H1 (cell line): ENCODE measurements around the gene DISC1. TPM values are rescaled to one million over a fixed set of nuclear protein-coding genes. Genes with fewer than 3 reads are reported as not detected.

Experiments
- CTCF ChIA-PET: fragments of 300-600 bp; sonication (Branson Sonifier 250); formaldehyde crosslinking; loops from one replicate; lab custom pipeline; 2021; ENCODE audit not compliant: partially characterized antibody; lab: Charles Lee
- POLR2A ChIA-PET: fragments of 300-600 bp; sonication (Branson Sonifier 250); formaldehyde crosslinking; loops from one replicate; lab custom pipeline; 2021; ENCODE audit warnings: inconsistent platforms; ENCODE audit not compliant: partially characterized antibody; lab: Charles Lee
- DNase-seq, 2 experiments: peaks; one replicate each; pipeline versions ENCODE4 v3.0.0 to v3.0.0-alpha.2; 2010 to 2022; ENCODE audit warnings: low spot score in 2 of 2, low read depth in 1 of 2, mixed read lengths in 1 of 2
- FAIRE-seq: peaks from 2 replicates; lab custom pipeline; 2011; peaks lifted over from hg19 to GRCh38; lab: Jason Lieb, UNC
- H2AFZ ChIP-seq: 2 replicates; pipeline ENCODE4 v1.8.1; 2012; ENCODE audit warnings: low read length, inconsistent platforms
- H2AK5ac ChIP-seq: 2 replicates; pipeline ENCODE4 v1.6.1; 2013; ENCODE audit warnings: low read depth, low read length
- H2BK120ac ChIP-seq: replicated peaks from 2 replicates; pipeline ENCODE3; 2013; ENCODE audit warnings: low read depth, low read length, inconsistent platforms
- H2BK12ac ChIP-seq: 2 replicates; pipeline ENCODE4 v1.6.1; 2013; ENCODE audit warnings: low read depth, low read length
- H2BK15ac ChIP-seq: 2 replicates; pipeline ENCODE4 v1.6.1; 2013; ENCODE audit warnings: low read length
- H2BK20ac ChIP-seq: 2 replicates; pipeline ENCODE4 v1.6.1; 2013; ENCODE audit warnings: low read length
- H2BK5ac ChIP-seq: 2 replicates; pipeline ENCODE4 v1.6.1; 2013; ENCODE audit warnings: low read depth, low read length
- H3K14ac ChIP-seq: 2 replicates; pipeline ENCODE4 v1.6.1; 2013; ENCODE audit warnings: inconsistent platforms; ENCODE audit not compliant: insufficient read length
- H3K18ac ChIP-seq: 2 replicates; pipeline ENCODE4 v1.6.1; 2013; ENCODE audit warnings: low read length; ENCODE audit errors: extremely low read depth
- H3K23ac ChIP-seq: 2 replicates; pipeline ENCODE4 v1.6.1; 2013; ENCODE audit warnings: inconsistent platforms; ENCODE audit not compliant: insufficient read length
- H3K23me2 ChIP-seq: 2 replicates; pipeline ENCODE4 v1.6.1; 2013; ENCODE audit warnings: low read depth, low read length
- H3K27ac ChIP-seq: 2 replicates; pipeline ENCODE4 v1.6.1; 2011; ENCODE audit warnings: low read depth, low read length, inconsistent platforms
- H3K27me3 ChIP-seq, 4 experiments: replicated peaks in 1 of 4; 1 replicate in 1 of 4; 2 replicates in 3 of 4; pipeline versions ENCODE4 v1.6.1 to v1.8.1; 2011 to 2013; ENCODE audit warnings: low read length in 3 of 4, mild to moderate bottlenecking in 3 of 4, inconsistent platforms in 2 of 4, mixed read lengths in 2 of 4, moderate library complexity in 1 of 4; ENCODE audit not compliant: control insufficient read depth in 3 of 4, insufficient read depth in 3 of 4; ENCODE audit errors: extremely low read depth in 1 of 4
- H3K36me3 ChIP-seq, 4 experiments: 2 replicates each; pipeline versions ENCODE4 v1.6.1 to v1.8.1; 2011 to 2013; ENCODE audit warnings: mild to moderate bottlenecking in 4 of 4, low read length in 3 of 4, moderate library complexity in 2 of 4, control low read depth in 1 of 4, inconsistent platforms in 1 of 4; ENCODE audit not compliant: insufficient read depth in 4 of 4, control insufficient read depth in 2 of 4
- H3K4ac ChIP-seq: replicated peaks from 2 replicates; pipeline ENCODE3; 2013; ENCODE audit warnings: low read length, low read depth, mixed read lengths, inconsistent platforms; ENCODE audit not compliant: insufficient read length
- H3K4me1 ChIP-seq, 4 experiments: replicated peaks in 1 of 4; 1 replicate in 1 of 4; 2 replicates in 3 of 4; pipeline versions ENCODE4 v1.6.1 to v1.8.1; 2011 to 2013; ENCODE audit warnings: low read length in 3 of 4, inconsistent platforms in 2 of 4, mixed read lengths in 1 of 4; ENCODE audit not compliant: insufficient read depth in 4 of 4, control insufficient read depth in 3 of 4
- H3K4me2 ChIP-seq, 2 experiments: 2 replicates each; pipeline versions ENCODE4 v1.6.1 to v1.8.1; 2011 to 2013; ENCODE audit warnings: low read depth in 2 of 2, low read length in 2 of 2, control low read depth in 1 of 2, inconsistent platforms in 1 of 2, mild to moderate bottlenecking in 1 of 2; ENCODE audit not compliant: insufficient read depth in 1 of 2
- H3K4me3 ChIP-seq, 4 experiments: fragments of 200-600, 300-600 bp in 1 of 4; sonication (generic), shearing (Covaris generic), sonication (Bioruptor Twin) in 1 of 4; 2 replicates each; pipeline versions ENCODE4 v1.5.1 to v1.8.1; 2011 to 2016; ENCODE audit warnings: low read length in 4 of 4, low read depth in 3 of 4, control low read depth in 2 of 4, inconsistent platforms in 2 of 4, mild to moderate bottlenecking in 2 of 4, mixed read lengths in 1 of 4, moderate library complexity in 1 of 4; ENCODE audit not compliant: insufficient read depth in 2 of 4; ENCODE audit errors: extremely low read depth in 1 of 4
- H3K56ac ChIP-seq: replicated peaks from 2 replicates; pipeline ENCODE3; 2013; ENCODE audit warnings: low read depth, mild to moderate bottlenecking, mixed read lengths, low read length, inconsistent platforms; ENCODE audit not compliant: insufficient read length
- H3K79me1 ChIP-seq: 2 replicates; pipeline ENCODE4 v1.6.1; 2013; ENCODE audit warnings: low read depth, low read length, control low read depth
- H3K79me2 ChIP-seq, 2 experiments: 2 replicates each; pipeline versions ENCODE4 v1.6.1 to v1.8.1; 2012 to 2013; ENCODE audit warnings: low read length in 2 of 2, mild to moderate bottlenecking in 2 of 2, inconsistent platforms in 1 of 2; ENCODE audit not compliant: insufficient read depth in 2 of 2, control insufficient read depth in 1 of 2
- H3K9ac ChIP-seq, 4 experiments: replicated peaks in 1 of 4; 1 replicate in 1 of 4; 2 replicates in 3 of 4; pipeline versions ENCODE4 v1.6.1 to v1.8.1; 2011 to 2013; ENCODE audit warnings: low read depth in 3 of 4, low read length in 3 of 4, control low read depth in 2 of 4, mild to moderate bottlenecking in 2 of 4, moderate library complexity in 2 of 4, inconsistent platforms in 1 of 4; ENCODE audit errors: extremely low read depth in 1 of 4
- H3K9me3 ChIP-seq, 2 experiments: 2 replicates each; pipeline versions ENCODE4 v1.6.1 to v1.8.1; 2012 to 2013; ENCODE audit warnings: mild to moderate bottlenecking in 2 of 2, moderate library complexity in 2 of 2, control low read depth in 1 of 2, inconsistent platforms in 1 of 2, low read depth in 1 of 2, low read length in 1 of 2, mixed read lengths in 1 of 2; ENCODE audit not compliant: insufficient read depth in 2 of 2
- H4K20me1 ChIP-seq, 2 experiments: replicated peaks in 1 of 2; 2 replicates each; pipeline versions ENCODE3 to v1.8.1; 2011 to 2013; ENCODE audit warnings: inconsistent platforms in 2 of 2, low read length in 2 of 2, mild to moderate bottlenecking in 1 of 2; ENCODE audit not compliant: insufficient read depth in 2 of 2, control insufficient read depth in 1 of 2
- H4K5ac ChIP-seq: 2 replicates; pipeline ENCODE4 v1.6.1; 2013; ENCODE audit warnings: low read length, low read depth, mixed read lengths, inconsistent platforms; ENCODE audit not compliant: insufficient read length
- H4K8ac ChIP-seq: 2 replicates; pipeline ENCODE4 v1.8.0; 2013; ENCODE audit warnings: mild to moderate bottlenecking, moderate library complexity, low read length, inconsistent platforms; ENCODE audit not compliant: insufficient read depth; ENCODE audit errors: extremely low read depth
- H4K91ac ChIP-seq: replicated peaks from 2 replicates; pipeline ENCODE3; 2013; ENCODE audit warnings: low read length, mixed read lengths, inconsistent platforms; ENCODE audit not compliant: insufficient read length
- KDM4A ChIP-seq: IDR thresholded peaks from one replicate; pipeline ENCODE4 v1.7.1; 2012; ENCODE audit warnings: low read depth, mild to moderate bottlenecking, moderate library complexity, low read length, inconsistent platforms; ENCODE audit not compliant: severe bottlenecking
- NANOG ChIP-seq: IDR thresholded peaks from 2 replicates; pipeline ENCODE4 v1.6.1; 2011; ENCODE audit warnings: low read length, low read depth, mild to moderate bottlenecking, inconsistent platforms; ENCODE audit not compliant: insufficient read depth, poor library complexity, severe bottlenecking
- PHF8 ChIP-seq: fragments of 200-600 bp; sonication (generic); conservative IDR thresholded peaks from 2 replicates; pipeline ENCODE4 v1.7.1; 2012; ENCODE audit warnings: low read depth, mild to moderate bottlenecking, inconsistent platforms, low read length, moderate library complexity
- POU5F1 ChIP-seq: IDR thresholded peaks from 2 replicates; pipeline ENCODE4 v1.6.1; 2011; ENCODE audit warnings: low read depth, mild to moderate bottlenecking, low read length, moderate library complexity
- TAF1 ChIP-seq: IDR thresholded peaks from 2 replicates; pipeline ENCODE4 v1.6.1; 2011; ENCODE audit warnings: mild to moderate bottlenecking, low read depth, low read length
- USF2 ChIP-seq: IDR thresholded peaks from 2 replicates; pipeline ENCODE4 v1.6.1; 2011; ENCODE audit warnings: low read length, improper control_type of control experiment
- WGBS, 2 experiments: shearing (Covaris generic) in 1 of 2; methylation state at CpG; one replicate each; pipeline versions ENCODE4 v1.1.6 to v1.1.7; 2013 to 2015; ENCODE audit warnings: low lambda C conversion rate in 2 of 2, mixed read lengths in 2 of 2, inconsistent platforms in 1 of 2, low coverage in 1 of 2, missing lambda C conversion rate in 1 of 2; ENCODE audit not compliant: insufficient replicate concordance in 2 of 2, insufficient coverage in 1 of 2, insufficient read length in 1 of 2; ENCODE audit errors: extremely low coverage in 1 of 2, missing lambda C conversion rate in 1 of 2; 5-methylcytosine and 5-hydroxymethylcytosine counted together
- polyA plus RNA-seq, 7 experiments: library from polyadenylated mRNA; depleted of rRNA in 3 of 7; stranded (reverse) in 5 of 7; unstranded in 2 of 7; fragments of >200 nt in 5 of 7; fragments of 200-250 nt in 2 of 7; gene quantifications; 1 replicate in 5 of 7; 2 replicates in 1 of 7; 4 replicates in 1 of 7; pipeline versions ENCODE4 v1.2.1 to v1.2.3, GENCODE V29; 2011 to 2013; ENCODE audit warnings: missing spikeins in 2 of 7, mixed read lengths in 2 of 7
- total RNA-seq: library from RNA; stranded (reverse); fragmentation: NEBNext Ultra II Directional; extraction: Animal tissue kit (Norgen Biotek cat#: 25700); gene quantifications from 2 replicates; pipeline ENCODE4 v1.2.1, GENCODE V29; 2021

DISC1 gene
- total and polyA plus RNA-seq, 2 of the 8 experiments (the other 6 are each of a cell fraction or from before 2014, with no cell fraction given) = 1.1 to 3.5 TPM

DNA sequence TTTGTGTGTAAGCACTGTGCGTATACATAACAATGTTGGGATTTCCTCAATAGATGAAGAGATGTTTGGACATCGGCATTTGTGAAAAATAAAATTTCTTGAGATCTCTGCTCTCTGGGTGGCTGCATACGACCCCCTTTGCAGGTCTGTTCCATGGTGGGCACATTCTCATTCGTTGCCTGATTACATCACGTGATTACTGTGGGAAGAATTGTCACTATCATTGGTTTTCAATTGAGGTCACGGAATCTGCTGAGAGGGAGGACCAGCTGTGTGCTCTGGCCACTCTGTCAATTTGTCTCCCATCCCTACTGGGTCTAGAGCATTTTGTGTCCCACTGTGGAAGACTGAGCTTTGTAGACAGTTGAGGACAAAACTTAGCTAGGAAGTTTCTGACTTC lies 81.8 kb downstream of the DISC1 start:
- CTCF ChIA-PET = interaction anchor here (4.6 kb wide), 1 partner anchor 15 kb away, joined by 25 read pairs; no protein-coding TSS in a partner anchor

More for the DNA sequence above, 81.8 kb downstream of the DISC1 start:
- Histone ChIP-seq H3K9me3 (no peaks in the 10 kb centered on the region), H4K20me1 (no peaks in the 10 kb centered on the region), H3K4me1 (no peaks in the 10 kb centered on the region), H3K79me2 (no peaks in the 10 kb centered on the region), H3K18ac (no peak overlapping the region), H3K4me2 (no peak overlapping the region), H4K91ac (no peak overlapping the region), H3K27ac (no peak overlapping the region), H3K14ac (no peak overlapping the region), H4K5ac (no peak overlapping the region), H4K8ac (no peak overlapping the region), H3K9ac (no peak overlapping the region), H2BK20ac (no peak overlapping the region), H3K56ac (no peak overlapping the region), H3K23me2 (no peaks in the 10 kb centered on the region), H2BK15ac (no peak overlapping the region), H3K27me3 (no peaks in the 10 kb centered on the region), H2BK120ac (no peak overlapping the region), H3K79me1 (no peaks in the 10 kb centered on the region), H2BK5ac (no peak overlapping the region), H3K23ac (no peak overlapping the region), H2AFZ (no peak overlapping the region)
- DNase-seq = no peak
- FAIRE-seq = no peak
- no peak for TF ChIP-seq KDM4A
- TF ChIP-seq POU5F1 = no peak
- TF ChIP-seq USF2 = no peak
- no peak for TF ChIP-seq TAF1
- TF ChIP-seq NANOG = no peak
- no peak for TF ChIP-seq PHF8
- TF ChIP-seq, all 59 proteins: peak for 0
- H2BK12ac ChIP-seq = no peak overlapping the region
- no peak overlapping the region for H3K4ac ChIP-seq
- POLR2A ChIA-PET = no interaction called here
- H2AK5ac ChIP-seq = no peak overlapping the region
- H3K4me3 ChIP-seq = no peak overlapping the region
- 88% methylated on average over 6 of the region's 6 CpGs; no CpG with 5 or more reads in 1 of the 2 experiments for WGBS, 2 experiments
- H3K36me3 ChIP-seq = no peaks in the 10 kb centered on the region
